Right atrium auricular region (tissue), 2 donors: ENCODE results near the gene NAA10. TPM values are rescaled to one million over a fixed set of nuclear protein-coding genes. Genes with fewer than 3 reads are reported as not detected.

Experiments used
- DNase-seq: peaks from one replicate; pipeline ENCODE4 v3.0.0-alpha.2; 2019; ENCODE audit warnings: low spot score
- H3K27ac ChIP-seq, 2 donors: fragments of 200-600 bp; sonication (generic); 1 replicate in 1 of 2; 2 replicates in 1 of 2; pipeline ENCODE4 v1.5.1; 2016 to 2019
- H3K27me3 ChIP-seq, 2 donors: fragments of 200-600 bp; sonication (generic); one replicate each; pipeline versions ENCODE4 v1.5.1 to v1.6.0; 2017 to 2019
- H3K36me3 ChIP-seq: fragments of 200-600 bp; sonication (generic); one replicate; pipeline ENCODE4 v1.5.1; 2016
- H3K4me1 ChIP-seq, 2 donors: fragments of 200-600 bp; sonication (generic); one replicate each; pipeline versions ENCODE4 v1.5.1 to v1.6.0; 2017 to 2019
- H3K4me3 ChIP-seq, 2 donors: fragments of 200-600 bp; sonication (generic); 1 replicate in 1 of 2; 2 replicates in 1 of 2; pipeline ENCODE4 v1.5.1; 2017 to 2019; ENCODE audit warnings: mild to moderate bottlenecking in 1 of 2, moderate library complexity in 1 of 2
- H3K9me3 ChIP-seq, 2 donors: fragments of 200-600 bp; sonication (generic); one replicate each; pipeline ENCODE4 v1.5.1; 2019
- total RNA-seq, 2 donors: library from RNA; depleted of rRNA; stranded (reverse); fragments of >200 nt; gene quantifications; one replicate each; pipeline ENCODE4 v1.1.0, GENCODE V29; 2016
- TF ChIP-seq, protein P1 (sequence below), 2 donors: fragments of 200-600 bp; sonication (generic); IDR thresholded peaks; one replicate each; pipeline ENCODE4 v1.5.1; 2019; ENCODE audit warnings: antibody characterized with exemption in 2 of 2

NAA10 gene
- total RNA-seq, 2 donors from 2014 or later = 66.5 to 70.2 TPM

DNA sequence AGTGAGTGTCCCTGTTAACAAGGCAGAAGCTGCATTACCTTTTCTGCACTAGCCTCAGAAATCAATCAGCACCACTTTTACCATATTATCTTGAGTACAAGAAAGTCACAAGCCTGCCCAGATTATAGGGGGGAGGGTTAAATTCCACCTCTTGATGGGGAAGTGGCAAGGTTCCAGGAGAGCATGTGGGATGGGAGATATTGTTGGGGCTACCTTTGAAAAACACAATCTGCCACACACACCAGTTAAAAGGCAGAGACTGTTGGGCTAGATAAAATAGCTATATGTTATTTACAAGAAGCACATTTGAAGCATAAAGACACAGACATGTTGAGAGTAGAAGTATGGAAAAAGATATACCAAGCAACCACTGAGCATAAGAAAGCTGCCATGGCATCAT, 36.9 kb downstream of the NAA10 start:
- H3K4me1 ChIP-seq = peaks cover 0 to 22% of the 10 kb centered on the region in 2 donors
- no peak overlapping the region for H3K4me3 ChIP-seq
- H3K27ac ChIP-seq = no peak overlapping the region
- H3K36me3 ChIP-seq = no peaks in the 10 kb centered on the region
- DNase-seq = no peak
- TF ChIP-seq, protein P1, sequence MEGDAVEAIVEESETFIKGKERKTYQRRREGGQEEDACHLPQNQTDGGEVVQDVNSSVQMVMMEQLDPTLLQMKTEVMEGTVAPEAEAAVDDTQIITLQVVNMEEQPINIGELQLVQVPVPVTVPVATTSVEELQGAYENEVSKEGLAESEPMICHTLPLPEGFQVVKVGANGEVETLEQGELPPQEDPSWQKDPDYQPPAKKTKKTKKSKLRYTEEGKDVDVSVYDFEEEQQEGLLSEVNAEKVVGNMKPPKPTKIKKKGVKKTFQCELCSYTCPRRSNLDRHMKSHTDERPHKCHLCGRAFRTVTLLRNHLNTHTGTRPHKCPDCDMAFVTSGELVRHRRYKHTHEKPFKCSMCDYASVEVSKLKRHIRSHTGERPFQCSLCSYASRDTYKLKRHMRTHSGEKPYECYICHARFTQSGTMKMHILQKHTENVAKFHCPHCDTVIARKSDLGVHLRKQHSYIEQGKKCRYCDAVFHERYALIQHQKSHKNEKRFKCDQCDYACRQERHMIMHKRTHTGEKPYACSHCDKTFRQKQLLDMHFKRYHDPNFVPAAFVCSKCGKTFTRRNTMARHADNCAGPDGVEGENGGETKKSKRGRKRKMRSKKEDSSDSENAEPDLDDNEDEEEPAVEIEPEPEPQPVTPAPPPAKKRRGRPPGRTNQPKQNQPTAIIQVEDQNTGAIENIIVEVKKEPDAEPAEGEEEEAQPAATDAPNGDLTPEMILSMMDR (IDR thresholded peaks at IDR 0.05) = no peak
- peaks cover 0 to 20% of the 10 kb centered on the region in 2 donors for H3K9me3 ChIP-seq
- H3K27me3 ChIP-seq = no peaks in the 10 kb centered on the region

DNA sequence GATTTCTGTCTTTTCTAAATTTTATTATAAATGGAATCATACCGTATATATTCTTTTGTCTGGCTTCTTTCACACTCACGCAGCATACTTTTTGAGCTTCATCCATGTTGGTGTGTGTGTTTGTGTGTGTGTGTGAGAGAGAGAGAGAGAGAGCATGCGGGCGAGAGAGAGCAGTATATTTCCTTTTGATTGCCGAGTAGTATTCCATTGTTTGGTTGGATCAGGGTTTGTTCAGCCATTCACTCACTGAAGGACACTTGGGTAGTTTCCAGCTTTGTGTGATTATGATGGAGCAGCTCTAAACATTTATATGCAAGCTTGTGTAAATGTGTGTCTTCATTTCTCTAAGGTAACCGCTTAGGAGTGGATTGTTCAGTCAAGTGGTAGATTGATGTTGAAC, 45.7 kb downstream of the NAA10 start:
- H3K9me3 ChIP-seq = no peaks in the 10 kb centered on the region
- peaks cover 0 to 7% of the 10 kb centered on the region in 2 donors for H3K4me1 ChIP-seq
- TF ChIP-seq, protein P1 (IDR thresholded peaks at IDR 0.05) = no peak
- H3K4me3 ChIP-seq = no peak overlapping the region
- H3K36me3 ChIP-seq = no peaks in the 10 kb centered on the region
- H3K27me3 ChIP-seq = peaks cover 15 to 24% of the 10 kb centered on the region in 2 donors
- no peak overlapping the region for H3K27ac ChIP-seq
- DNase-seq = no peak

DNA sequence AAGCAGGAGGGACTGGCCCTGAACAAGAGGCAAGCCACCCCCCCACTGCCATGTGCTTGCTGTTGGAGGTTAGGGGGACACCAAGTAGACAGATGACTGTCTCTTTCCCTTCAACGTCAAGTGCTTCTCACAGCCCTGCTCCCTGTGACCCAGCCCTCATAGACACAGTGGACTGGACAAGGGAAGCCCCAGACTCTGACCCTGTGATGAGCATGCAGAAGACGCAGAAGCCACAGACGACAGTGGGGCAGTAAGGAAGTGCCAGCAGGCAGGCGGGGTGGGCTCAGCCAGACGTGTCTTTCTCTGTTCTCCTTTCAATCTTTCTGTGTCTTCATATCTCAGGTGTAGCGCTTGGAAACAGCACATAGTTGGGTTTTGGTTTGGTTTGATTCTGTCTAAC, 46.5 kb downstream of the NAA10 start:
- Histone ChIP-seq H3K27ac (no peak overlapping the region), H3K4me1 (peaks cover 0 to 7% of the 10 kb centered on the region in 2 donors), H3K9me3 (no peaks in the 10 kb centered on the region), H3K27me3 (peaks cover 15 to 29% of the 10 kb centered on the region in 2 donors), H3K4me3 (no peak overlapping the region), H3K36me3 (no peaks in the 10 kb centered on the region)
- DNase-seq = no peak
- TF ChIP-seq, protein P1 (IDR thresholded peaks at IDR 0.05) = no peak

DNA sequence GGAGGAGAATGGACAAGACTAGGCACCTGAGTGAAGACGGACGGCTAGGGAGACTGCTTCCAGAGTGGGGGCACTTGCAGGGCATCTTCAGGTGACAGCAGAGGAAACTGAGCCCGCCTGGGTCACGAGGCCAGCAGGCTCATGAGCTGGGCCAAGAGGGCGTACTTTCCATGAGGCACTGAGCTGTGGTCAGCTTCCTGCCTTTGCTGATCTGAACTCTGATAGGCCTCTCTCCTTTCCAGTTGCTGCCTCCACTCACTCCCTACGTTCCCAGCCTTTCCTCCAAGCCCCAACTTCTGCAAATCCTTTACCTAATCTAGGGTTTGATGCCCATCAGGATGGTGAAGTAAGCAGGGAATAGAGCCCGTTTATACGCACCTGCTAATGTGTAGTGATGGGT, 47.5 kb downstream of the NAA10 start:
- Histone ChIP-seq H3K36me3 (no peaks in the 10 kb centered on the region), H3K4me1 (peaks cover 0 to 7% of the 10 kb centered on the region in 2 donors), H3K4me3 (no peak overlapping the region), H3K9me3 (no peaks in the 10 kb centered on the region), H3K27me3 (peaks cover 15 to 29% of the 10 kb centered on the region in 2 donors), H3K27ac (no peak overlapping the region)
- TF ChIP-seq, protein P1 (IDR thresholded peaks at IDR 0.05) = no peak
- no peak for DNase-seq

DNA sequence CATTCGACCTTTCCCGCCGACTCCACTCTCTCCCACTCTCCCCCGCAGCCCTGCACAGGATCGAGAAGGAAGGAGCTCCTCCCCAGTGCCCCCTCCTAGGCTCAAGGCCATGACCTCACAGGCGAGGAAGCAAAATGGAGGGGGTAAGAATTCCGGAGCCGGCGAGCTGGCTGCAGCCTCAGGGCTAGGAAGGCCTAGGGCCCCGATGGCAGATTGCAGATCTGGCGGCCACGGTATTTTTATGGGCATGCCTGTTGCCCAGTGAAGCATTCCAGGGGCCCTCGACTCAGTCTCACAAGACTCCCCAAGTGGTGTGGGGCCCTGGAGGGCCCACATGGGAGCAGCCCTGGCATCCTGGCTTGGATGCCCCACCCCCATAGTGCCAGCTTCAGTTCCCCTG, 47.9 kb downstream of the NAA10 start:
- Histone ChIP-seq H3K4me3 (no peak overlapping the region), H3K4me1 (peaks cover 0 to 7% of the 10 kb centered on the region in 2 donors), H3K36me3 (no peaks in the 10 kb centered on the region), H3K9me3 (no peaks in the 10 kb centered on the region), H3K27me3 (peaks cover 15 to 29% of the 10 kb centered on the region in 2 donors), H3K27ac (no peak overlapping the region)
- TF ChIP-seq, protein P1 (IDR thresholded peaks at IDR 0.05) = no peak
- DNase-seq = no peak
